HG03558 (cell line): ENCODE data around the gene STK33.

ENCODE experiments used
- ATAC-seq: cut with Tn5 transposase; IDR thresholded peaks from one replicate; pipeline ENCODE4 v1.9.1; 2021; ENCODE audit warnings: moderate number of reproducible peaks; ENCODE audit not compliant: unreplicated experiment; ENCODE audit errors: extremely low read depth

The STK33 gene

DNA sequence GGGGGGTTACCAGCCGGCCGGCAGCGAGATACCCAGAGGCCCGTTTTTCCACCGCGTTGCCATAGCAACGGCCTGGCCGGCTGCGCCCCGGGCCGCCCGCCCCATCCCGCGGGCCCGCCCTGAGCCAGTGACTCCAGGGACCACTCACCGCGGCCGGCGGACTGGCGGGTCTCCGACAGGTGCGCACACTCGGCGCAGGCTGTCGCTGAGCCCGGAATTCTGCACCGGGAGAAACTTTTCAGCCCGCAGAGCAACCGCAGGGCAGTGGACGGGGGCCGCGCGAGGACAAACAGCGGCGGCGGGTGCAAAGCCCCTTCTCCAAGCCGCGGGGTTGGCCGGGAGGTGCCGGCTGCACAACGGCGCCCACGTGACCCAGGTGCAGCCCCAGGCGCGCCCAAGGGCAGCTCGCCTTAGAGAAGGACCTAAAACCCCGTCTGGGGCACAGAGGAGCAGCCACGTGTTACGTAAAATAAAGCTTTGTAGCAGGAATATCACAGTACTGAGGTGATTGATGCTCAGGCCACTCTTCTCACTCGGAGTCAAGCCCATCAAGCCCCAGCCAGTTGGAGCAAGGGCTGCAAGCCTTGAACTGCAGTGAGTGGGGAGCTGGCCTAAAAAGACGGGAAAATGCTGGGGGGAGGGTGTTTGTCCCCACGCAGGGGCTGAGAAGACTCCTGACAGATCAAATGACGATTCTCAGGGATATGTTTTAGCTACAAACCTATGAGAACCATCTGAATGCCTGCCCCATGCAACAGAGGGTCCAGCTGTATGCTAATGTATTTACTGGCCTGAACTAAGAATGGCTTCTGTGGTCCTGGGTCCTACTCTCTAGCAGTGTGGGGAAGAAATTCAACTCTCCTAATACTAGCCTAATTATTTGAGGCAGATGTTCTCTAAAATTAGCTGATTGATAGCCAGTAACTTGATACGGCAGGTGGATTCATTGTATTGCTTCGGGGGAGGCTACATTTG, at the start of gene STK33:
STK33 (minus strand) TSS at position 294 of the 975 bp plus-strand sequence. CDS start 119,323 bp downstream, outside the sequence.
- peak; percentile 77 for ATAC-seq

DNA sequence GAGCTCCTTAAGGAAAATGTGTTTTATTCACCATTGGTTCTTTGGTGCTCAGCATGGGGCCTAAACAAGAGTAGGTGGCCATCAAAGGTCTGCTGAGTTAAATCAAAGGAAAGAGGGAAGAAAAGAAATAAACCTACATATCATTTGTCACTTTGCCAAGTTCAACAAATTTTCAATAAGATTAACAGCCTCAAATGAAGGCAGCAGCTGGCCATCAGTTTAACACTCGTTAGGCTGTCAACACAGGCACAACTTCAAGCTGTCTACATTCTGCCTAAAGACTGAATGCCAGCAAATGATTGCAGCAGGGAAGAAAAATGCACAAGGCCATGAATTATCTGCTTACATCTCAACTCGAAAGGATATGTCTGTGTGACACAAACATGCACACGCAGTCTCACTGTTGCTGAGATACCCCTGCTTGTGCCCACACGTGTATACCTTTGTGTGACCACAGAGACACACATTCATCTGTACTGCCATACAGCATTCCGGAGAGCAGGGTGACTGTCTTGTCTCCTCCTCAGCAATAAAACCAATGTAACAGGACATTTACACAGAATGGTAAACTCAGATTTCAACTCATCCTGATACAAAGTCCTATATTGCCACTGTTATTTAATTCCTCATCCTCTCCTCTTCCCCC, 48.3 kb upstream of the STK33 start:
- ATAC-seq: no peak

- ATAC-seq: no peak
These were observed 47.3 kb upstream of the STK33 start for GRCh38 chr11:8641332-8641731.

DNA sequence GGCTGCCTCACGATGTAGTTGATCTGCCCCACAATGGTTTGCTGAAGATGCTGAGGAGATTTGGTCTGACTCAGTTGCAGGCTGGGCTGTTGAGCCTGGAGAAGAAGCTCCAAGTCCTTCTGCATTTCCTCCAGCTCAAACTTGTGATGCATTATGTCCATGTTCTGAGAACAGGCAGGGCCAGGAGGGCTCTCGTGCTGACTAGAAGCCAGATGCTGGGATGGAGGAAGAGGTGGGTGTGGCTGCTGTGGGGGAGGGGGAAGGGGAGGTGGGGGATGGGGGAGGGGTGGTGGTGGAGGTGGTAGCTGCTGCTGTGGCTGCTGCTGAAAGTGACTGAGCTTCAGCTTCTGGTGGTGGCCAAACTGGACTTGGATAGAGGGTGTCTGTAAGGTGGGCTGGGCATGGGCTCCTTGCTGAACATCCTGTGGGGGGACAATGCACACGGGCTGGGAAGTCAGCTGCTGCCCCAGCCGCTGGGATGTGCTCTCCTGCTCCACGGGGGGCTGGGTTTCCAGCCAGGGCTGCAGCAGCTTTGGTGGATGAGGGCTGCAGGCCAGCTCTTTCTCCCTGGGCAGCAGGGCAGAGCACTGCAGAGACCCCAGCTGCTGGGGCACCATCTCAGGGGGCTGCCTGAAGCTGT, 46.4 kb upstream of the STK33 start:
- no peak for ATAC-seq

DNA sequence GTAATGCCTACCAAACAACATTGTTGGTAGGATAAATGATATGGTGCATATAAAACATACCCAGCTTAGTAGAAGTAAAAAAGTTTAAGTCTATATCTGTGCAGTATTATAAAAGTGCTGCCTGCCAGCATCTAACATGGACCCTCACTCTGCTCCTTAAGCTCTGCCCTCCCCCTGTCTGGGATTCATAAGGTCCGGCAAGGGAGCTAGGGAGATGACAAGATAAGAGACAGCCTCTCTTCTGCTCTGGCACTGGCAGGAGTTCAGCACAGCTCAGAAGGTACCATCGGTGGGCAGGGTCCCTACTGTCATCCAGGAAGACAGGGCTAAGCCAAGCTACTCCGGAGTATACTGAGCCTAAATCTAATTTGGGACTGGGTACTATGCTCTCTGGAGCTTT, 45.6 kb upstream of the STK33 start:
- ATAC-seq: no peak

DNA sequence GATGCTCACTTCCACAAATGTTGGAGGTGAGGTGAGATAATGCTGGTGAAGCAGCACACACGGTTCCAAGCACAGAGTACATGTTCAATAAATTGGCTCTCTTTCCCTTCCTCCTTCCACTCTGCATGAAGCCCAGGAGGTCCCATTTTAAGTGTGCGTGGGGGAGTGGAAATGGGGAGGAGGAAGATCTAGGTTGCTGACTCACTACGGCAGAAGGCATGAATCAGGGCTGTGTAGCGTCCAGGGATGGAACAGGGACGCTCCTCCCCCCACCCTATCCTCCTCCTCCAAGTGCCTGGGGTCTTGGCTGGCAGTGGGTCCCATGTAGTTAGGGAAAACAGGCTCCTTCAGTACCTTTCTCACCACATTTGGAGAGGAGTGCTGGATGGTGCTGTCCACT, 44.3 kb upstream of the STK33 start:
- no peak for ATAC-seq

DNA sequence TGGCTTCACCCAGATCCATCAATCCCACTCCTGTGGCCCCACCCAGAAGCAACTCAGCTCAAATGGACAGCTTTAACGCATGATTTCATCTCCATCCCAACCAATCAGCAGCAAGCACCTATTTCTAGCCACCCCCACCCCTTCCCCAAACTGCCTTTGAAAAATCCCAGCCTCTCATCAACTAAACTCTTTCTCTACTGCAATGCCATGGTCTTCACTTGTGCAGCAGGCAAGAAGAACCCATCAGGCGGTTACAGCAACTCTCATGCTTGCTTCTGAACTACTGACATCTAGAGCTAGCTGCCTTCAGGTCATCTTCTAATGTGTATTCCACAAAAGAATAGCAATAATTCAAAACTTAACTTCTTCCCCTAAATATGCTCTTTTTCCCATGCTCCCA, 42.1 kb upstream of the STK33 start:
- no peak for ATAC-seq

- no peak for ATAC-seq
These were observed 40.5 kb upstream of the STK33 start for GRCh38 chr11:8634498-8634897.

- no peak for ATAC-seq
These were observed 37.5 kb upstream of the STK33 start for GRCh38 chr11:8631395-8632118.

GRCh38 chr11:8624698-8625097, 30.7 kb upstream of the STK33 start:
- ATAC-seq: no peak

- ATAC-seq: no peak
These were observed 27.1 kb upstream of the STK33 start for GRCh38 chr11:8621147-8621546.

GRCh38 chr11:8617063-8617462, 23.0 kb upstream of the STK33 start:
- ATAC-seq: no peak

DNA sequence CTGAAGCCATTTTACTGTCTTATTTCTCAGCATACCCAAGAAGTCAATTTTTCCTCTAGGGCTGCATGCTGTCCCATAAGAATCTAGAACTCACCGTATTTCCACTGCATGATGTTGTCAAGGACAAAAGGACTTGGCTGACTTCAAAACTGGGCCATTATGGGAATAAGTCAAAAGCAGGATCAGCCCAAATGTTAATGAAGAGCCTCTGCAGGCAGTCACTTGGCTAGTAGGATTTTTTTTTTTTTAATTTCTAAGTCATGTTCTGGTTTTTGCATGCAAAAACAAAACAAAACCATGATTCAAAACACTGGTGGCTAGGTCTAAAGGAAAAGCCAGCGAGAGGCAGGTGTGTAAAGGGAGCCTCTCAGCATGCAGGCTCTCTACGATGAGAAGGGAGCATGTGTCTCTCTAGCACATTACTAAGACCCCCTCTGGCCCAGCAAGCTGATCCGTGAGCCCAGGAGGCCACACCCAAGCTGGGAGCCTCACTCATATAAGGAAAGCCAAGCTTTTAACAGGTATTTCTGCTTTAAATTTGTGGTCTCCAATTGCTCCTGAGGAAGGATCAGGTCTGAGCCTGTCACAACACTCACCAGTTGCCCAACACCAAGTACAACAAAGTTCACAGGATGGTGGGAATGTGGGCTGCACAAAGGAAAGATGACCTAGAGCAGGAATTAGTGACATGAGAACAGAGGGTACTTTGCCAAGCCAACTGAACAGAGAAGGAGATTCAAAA, 21.4 kb upstream of the STK33 start:
- ATAC-seq: no peak

GRCh38 chr11:8614497-8614896, 20.5 kb upstream of the STK33 start:
- no peak for ATAC-seq

GRCh38 chr11:8613036-8613435, 19.0 kb upstream of the STK33 start:
- ATAC-seq: no peak

DNA sequence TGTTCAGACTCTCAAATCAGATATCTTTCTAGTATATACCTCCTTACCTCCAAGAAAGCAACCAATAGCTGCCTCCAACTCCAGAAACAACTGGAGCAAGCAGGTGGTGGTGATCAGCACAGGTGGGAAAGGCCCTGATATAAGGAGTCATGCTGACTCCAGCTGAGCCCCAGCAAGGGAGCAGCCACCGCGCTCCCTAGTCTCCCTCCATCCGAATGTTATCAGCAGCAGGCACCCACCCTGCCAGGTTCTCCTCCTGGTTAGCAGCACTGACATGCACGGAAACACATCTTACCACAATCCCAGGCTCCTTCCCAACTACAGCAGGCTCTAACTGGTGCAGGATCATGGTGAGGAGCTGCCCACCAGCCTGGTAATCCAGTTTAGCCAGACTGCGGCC, 18.5 kb upstream of the STK33 start:
- ATAC-seq: no peak

GRCh38 chr11:8610532-8611116, 16.6 kb upstream of the STK33 start:
- no peak for ATAC-seq

DNA sequence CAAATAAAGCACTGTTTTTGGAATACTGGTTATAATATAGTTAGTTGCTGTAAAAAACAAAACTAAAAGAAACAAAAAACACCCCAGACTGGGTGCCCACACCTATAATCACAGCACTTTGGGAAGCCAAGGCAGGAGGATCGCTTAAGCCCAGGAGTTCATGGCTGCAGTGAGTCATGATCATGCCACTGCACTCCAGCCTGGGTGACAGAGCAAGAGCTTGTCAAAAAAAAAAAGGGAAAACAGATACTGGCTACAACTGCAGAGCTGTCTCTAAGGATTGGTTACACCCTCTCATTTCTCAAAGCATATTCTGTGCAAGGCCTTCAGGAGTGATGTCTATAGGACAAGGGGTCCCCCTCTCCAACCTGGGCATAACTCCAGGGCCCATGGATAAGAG, 14.6 kb upstream of the STK33 start:
- ATAC-seq: no peak

DNA sequence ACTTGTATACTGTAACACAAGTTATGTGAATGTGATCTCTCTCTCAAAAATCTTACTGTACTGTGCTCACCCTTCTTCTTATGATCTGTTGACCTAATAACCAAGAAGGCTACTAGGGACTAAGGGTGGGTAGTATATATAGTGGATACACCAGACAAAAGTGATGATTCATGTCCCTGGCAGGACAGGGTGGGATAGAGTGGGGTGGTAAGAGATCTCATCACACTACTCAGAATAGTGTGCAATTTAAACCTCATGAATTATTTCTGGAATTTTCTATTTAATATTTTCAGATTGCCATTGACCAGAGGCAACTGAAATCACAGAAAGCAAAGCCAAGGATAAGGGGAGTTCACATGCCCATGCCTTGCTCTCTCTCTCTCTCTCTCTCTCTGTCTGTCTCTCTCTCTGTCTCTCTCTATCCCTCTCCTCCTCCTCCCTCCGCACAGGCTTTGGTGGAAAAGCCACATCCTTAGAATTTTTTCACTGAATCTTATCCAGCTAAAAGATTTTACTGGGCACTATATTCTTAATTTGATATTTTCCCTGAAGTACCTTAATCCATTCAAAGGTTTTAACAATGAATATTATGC, 12.0 kb upstream of the STK33 start:
- no peak for ATAC-seq
